Activated naive CD4-positive, alpha-beta T cell (primary cell): ENCODE data around the gene CHST13.

ENCODE experiments used
- DNase-seq, 4 experiments: peaks; one replicate each; lab custom pipeline; 2025; lab: John Stamatoyannopoulos, UW

Gene CHST13, protein sequence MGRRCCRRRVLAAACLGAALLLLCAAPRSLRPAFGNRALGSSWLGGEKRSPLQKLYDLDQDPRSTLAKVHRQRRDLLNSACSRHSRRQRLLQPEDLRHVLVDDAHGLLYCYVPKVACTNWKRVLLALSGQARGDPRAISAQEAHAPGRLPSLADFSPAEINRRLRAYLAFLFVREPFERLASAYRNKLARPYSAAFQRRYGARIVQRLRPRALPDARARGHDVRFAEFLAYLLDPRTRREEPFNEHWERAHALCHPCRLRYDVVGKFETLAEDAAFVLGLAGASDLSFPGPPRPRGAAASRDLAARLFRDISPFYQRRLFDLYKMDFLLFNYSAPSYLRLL

DNA sequence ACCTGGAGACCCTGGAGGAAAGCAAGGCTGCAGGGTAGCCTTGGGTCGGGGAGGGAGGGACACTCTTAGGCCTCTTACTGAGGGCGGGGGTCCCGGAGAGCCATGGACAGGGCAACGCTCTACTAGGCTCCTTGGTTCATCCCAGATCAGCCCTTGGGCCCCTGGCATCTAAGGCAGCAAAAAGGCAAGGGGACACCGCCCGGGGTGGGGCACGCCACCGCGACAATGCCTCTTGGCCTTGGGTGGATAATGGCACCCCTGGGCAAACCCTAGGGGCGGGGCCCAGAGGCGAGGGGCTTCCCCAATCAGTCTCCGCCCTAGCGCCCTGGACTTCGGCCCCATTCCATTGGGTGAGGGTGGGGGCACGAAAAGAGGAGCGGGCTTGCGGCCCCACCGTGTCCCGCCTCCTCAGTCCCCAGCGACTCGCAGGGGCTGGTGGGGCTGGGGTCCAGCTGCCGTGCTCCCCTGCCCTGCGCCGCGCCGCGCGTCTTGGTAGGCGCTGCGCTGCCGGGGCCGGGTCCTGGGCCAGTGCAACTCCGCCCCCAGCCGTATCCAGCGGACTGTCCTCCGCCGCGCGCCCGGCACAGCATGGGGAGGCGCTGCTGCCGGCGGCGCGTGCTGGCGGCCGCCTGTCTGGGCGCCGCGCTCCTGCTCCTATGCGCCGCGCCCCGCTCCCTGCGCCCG is at the start of gene CHST13:
CHST13 (plus strand) TSS at position 411 of the 684 bp plus-strand sequence; CDS start at position 589, 178 bp downstream.
- no peak for DNase-seq

DNA sequence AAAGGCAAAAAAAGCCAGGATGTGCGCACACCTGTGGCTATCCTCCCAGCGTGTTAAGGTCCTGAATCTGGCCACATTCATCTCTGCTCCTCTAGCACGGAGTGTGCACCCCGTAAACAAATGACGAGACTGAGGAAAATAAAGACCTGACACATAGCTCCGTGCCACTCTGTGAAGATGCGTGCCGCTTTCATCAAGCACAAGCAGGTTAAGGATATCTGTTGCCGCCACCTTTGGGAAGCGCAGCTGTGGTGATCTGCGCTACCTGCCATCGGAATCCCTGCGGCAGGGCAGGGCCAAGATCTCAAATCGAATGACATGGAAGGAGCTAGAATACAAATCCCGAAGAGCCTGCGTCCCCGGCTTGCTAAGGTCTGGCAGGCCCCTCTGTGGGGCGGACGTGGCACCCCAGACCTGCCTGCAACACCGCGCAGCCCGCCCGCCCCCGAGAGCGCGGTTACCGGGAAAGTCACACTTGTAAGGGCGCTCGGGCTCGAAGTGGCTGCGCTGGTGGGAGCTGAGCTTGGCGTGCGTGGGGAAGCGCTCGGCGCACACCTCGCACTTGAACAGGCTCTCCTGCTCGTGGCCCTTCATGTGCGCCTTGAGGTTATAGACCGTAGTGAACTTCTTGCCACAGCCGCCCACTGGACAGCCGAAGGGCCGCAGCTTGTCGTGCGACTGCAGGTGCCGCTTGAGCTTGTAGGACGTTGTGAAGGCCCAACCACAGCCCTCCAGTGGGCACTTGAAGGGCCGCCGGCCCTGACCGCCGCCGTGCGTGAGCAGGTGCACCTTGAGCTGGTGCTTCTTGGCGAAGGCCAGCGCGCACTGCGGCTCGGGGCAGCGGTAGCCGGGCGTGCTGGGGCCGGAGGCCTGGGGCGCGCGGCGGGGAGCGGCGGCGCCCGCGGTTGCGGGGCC is 49.2 kb upstream of the CHST13 start:
- DNase-seq = peak in 1 of 4 experiments; percentile 9

DNA sequence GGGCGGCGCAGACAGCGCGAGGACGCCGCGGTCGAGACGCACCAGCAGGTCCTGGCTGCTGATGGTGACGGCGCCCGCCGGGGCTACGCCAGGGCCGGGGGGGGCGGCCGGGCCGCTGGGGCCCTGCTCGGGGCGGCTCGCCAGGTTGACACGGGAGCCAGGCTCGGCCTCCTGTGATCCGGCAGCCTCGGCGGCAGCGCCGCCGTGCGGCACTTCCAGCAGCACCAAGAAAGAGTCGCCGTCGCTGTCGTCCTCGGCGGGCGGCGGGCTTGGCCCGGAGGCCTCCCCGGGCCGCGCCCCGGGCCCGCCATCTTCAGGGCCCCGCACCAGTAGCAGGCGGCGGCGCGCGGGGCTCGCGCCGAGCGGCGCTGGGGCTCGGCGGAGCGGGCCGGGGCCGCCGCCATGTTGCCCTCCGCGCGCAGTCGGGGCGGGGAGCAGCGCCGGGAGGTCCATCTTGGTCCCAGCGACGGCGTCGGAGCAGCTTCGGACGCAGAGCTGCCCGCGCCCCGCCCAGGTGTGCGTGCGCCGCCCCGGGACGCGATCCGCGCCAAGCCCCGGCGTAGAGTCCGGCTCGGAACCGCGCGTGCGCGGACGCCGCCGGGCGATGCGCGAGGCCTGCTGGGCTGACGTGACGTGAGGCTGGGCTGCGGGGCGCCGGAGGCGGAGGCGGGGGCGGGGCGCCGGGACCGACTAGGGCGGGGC is 48.4 kb upstream of the CHST13 start, which contains the start of gene ZXDC:
ZXDC (minus strand) TSS at position 479 of the 702 bp plus-strand sequence; CDS start at position 453, 26 bp downstream.
- DNase-seq = peak; percentile 81 to 92 (median 83)

DNA sequence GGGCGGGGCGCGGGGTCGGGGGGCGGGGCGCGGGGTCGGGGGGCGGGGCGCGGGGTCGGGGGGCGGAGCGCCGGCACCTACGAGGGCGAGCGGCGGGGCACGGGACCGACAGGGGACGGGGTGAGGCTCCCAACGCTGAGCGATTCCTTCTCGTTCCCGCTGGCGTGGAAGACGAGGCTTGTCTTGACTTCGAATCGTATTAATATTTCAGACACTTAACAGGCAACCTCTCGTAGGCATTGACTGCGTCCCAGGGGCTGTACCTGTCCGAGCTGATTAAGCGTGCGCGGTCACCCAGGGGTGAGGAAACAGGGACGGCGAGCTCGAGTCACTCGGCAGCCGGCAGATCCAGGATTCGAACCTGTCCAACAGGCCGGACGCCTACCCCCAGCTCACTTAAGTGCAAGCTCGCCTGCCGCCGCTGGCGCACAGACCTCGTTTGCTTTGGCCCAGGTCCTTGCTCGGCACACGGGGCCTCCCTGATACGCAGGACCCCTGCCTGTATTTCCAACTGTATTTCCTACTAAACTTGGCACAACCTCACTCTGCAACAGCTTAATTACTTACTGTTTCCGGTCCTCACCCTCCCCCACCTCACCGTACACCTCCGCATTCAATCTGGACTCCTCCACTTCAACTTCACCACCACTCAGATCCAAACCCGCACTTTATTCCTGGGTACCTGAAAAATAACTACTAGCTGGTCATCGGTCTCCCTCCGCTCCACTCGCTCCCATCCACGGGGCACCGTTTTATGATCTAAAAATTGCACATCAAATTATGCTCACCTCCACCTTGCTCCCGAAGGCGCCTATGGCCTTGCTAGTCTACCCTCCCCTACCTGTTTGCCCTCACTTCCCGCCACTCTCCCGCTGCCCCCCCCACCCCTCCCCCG is 47.5 kb upstream of the CHST13 start:
- peak in 3 of 4 experiments; percentile 38 to 80 (median 46) for DNase-seq

DNA sequence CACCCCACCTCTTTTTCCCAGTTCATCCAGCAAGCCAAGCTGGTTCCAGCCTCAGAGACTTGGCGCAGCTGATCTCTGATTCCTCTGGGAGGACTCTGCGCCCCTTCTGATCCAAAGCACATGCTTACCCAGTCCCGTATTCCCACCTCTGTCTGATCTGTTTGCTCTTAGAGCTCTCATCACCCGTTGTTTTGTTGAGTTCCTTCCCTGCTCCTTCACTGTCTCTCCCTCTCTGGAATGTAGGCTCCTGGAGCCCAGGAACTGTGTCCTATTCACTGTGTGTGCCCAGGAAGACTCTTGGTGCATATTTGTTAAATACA is 46.9 kb upstream of the CHST13 start:
- no peak for DNase-seq

DNA sequence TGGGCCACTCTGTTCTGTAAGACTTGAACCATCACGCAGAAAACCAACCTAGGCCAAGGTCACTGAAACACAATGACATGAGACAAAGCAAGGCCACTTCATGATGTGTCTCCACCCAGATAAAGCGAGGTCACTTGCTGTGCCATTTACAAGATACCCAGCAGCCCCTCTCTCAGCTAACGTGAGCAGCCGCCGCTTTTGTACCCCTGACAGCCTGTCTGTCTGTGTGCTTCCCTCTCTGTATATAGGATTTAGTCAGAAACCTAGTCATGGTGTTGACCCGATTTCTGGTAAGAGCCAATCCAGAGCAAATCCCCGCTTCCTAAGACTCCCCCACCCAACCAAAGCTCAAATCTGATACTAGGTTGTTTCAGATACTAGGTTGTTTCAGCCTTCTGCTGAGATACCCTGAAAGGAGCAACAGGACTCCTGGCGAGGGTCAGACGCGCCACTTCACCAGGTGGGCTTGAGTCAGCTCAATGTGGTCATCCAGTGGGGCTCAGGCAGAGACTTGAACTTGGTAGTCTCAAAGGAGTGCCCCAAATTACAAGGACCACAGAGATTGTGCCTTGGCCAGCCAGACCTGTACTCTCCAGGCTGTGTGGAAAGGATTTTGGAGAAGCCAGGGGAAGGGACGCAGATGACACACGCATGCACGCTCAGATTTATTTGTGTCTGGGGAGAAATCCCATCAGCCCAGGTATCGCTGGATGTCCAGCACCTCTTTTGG is 45.2 kb upstream of the CHST13 start:
- DNase-seq = no peak

DNA sequence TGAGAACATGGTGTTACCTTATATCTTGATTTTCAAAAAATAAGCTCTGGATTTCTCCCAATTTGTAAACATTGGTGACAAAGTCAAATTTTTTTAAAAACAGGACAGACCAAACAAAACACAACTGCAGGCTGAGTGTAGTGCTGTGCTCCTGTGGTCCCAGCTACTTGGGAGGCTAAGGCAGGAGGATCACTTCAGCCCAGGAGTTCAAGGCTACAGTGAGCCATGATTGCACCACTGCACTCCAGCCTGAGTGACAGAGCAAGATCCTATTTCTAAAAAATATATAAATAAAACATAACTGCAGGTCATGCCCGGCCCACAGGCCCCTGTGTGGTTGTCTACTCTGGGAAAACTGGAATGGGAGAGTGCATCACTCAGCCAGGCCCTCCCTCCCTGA is 44.3 kb upstream of the CHST13 start:
- no peak for DNase-seq

DNA sequence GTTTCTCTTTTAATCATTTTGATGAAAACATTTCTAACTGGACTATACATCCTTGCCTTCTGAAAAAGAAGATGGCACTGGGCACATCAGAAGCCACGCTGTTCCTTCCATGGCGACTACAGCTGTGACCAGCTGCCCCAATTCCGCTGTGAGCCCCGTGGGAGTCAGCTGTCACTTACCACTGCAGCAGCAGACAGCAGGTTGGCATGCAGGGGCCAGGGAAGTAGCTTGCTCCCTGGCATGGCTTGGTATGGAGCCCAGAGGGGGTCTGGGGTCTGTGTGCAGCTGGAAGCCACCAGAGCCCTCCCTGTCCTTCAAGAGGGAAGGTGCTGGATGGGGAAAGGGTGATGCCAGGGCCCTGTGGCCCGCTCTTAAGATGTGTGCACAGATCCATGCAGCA is 43.7 kb upstream of the CHST13 start:
- no peak for DNase-seq

DNA sequence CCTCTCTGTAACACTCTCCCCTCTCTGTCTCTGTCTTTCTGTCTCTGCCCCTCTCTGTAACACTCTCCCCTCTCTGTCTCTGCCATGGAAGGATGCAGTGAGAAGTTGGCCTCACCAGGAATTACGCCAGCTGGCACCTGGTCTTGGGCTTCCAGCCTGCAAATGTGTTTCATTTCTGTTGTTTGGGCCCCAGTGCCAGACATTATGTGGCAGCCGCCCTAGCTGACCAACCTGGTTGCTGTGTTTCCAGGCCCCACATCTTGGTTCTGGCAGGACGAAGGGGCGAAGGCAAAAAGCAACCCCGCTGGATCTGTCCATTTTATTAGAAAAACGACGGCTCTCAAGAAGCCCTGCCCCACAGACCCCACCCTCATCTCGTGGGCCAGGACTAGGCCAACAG is 43.1 kb upstream of the CHST13 start:
- DNase-seq = no peak

DNA sequence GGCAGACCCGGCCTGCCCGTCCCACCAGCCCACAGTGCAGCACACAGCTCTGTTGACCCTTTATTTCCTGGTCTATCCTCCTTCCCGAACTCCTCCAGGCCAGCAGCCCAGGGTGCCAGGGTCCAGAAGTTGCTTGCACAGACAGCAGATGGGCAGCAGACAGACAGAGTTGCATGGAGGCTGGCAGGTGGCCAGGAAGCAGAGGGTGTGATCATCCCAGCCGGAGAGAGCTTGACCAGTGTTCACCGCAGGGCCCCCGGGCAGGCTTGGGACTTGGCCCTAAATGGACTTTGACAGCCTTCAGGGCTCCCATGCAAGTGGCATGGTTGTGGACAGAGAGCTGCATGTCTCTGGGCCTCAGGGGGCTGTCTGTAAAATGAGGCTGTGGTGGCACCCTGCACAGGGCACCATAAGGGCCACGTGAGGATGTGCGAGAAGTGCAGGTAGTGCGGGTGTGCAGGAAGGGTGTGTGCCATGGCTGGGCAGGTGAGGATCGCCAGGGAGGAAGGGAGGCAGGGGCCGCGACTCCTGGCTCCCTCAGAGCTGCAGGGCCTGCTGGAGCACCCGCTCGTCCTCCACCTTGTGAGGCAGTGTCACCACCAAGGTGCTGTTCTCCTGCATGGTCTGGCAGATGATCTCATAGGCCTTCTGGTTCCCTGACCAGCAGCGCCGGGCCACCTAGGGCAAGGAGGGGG is 42.0 kb upstream of the CHST13 start:
- DNase-seq = no peak

DNA sequence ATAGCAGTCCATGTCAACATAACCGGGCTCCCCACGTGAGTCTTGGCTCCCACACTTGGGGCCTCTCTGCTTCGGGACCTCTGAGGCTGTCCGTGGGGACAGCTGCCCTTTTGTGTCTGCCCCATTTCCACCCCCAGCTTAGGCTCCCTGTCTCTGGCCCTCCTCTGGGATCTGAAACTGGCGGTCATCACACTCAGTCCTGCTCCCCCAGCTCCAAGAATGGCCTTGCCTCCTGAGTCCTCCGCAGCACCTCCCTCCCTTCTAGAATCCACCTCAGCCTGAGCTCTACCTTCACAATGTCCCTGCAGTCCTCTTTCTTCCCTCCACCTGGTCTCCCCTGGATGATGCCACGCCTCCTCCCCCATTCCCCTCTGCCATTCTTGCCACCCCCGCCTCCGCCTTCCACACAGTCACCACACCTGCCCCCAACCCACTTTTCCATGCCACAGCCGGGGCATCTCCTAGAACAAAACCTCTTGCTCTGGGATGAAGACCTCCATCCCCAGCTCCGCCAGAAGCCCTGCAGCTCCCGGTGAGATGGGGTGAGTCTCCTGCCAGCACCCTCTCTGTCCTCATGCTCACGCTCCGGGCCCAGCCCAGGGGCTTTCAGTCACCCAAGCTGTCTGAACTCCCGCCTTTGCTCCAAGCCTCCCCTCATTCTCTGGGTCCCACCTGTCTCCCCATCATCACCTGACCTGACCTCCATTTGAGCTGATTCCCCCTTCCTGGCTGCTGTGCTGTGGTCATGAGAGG is 41.3 kb upstream of the CHST13 start:
- DNase-seq = no peak

DNA sequence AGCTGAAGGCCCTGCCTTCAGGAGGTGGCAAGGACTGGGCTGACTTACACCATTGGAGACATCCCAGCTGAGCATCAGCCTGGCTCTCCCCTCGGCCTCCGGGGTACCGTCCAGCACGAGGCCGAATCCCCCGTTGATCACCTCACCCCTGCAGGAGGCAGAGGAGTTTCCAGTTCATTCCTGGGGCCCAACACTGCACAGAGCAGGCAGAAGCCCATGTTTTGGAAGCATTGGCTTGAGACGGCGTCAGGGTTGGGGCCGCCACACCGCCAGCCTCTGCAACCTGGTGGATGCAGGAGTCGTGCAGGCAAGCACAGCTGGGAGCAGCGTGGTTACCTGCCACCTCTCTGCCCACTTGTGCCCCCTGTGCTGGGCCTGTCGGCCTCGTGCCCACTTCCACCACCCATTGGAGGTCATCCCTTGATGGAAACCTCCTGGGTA is 40.6 kb upstream of the CHST13 start:
- DNase-seq = no peak

DNA sequence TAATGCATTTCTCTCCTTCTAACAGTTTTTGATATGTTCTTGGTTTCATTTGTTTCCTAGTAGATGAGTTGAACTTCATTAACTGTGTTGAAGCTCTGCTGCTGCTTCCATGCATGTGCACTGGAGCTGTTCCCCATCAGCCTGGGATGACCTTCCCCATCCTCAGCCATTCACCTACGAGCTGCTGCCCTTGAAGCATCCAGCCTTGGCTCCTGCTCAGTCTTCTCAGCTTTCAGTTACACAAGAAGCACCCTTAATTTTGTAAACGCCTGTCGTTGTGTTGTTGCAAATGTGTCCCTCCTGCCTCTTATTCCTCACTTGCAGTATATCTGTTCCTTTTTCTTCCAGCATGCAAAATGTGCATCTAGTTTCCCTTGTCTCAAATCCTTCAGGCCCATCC is 39.8 kb upstream of the CHST13 start:
- no peak for DNase-seq

DNA sequence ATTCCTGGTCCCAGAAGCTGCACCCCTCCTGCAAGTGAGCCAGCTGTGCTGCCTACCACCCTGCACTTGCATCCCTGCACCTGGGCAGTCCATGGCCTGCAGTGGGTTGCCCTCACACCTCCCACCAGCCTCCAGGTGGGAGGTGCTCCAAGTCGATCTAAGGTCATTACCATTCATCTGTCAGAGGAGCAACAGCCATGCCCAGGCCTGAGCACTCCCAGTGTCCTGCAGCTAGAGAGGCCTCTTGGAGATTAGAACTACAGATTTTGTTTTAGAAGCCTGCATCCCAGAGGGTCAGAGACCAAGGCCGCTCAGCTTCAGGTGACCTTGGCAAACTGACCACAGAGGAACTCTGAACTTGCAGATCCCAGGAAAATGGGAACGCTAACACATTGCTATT is 39.3 kb upstream of the CHST13 start:
- no peak for DNase-seq

DNA sequence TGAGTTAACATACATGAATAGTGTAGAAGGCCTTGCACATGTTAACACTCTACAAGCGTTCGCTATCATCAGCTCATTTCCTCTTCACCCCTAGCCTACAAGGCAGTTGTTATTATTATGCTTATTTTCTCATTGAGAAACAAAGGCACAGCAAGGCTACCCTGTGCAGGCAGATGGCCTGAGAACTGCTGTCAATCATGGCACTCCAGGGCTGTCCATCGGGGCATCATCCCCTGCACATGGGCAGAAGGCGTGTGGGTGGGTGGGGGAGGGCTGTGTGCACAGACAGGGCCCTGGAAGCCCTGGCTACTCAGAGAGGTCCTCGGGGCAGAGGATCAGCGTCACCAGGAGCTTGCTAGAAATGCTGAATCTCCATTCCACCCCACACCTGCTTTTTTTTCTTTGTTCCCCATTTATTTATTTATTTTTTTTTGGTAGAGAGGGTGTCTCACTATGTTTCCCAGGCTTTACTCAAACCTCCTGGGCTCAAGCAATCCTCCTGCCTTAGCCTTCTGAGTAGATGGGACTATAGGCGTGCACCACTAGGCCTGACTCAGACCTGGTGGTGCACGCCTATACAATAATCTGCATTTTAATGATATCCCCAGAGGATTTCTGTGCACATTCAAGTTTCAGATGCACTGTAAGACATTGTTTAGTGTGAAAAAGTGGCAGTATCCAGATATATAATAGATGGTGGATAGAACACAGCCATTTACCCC is 38.6 kb upstream of the CHST13 start:
- no peak for DNase-seq

DNA sequence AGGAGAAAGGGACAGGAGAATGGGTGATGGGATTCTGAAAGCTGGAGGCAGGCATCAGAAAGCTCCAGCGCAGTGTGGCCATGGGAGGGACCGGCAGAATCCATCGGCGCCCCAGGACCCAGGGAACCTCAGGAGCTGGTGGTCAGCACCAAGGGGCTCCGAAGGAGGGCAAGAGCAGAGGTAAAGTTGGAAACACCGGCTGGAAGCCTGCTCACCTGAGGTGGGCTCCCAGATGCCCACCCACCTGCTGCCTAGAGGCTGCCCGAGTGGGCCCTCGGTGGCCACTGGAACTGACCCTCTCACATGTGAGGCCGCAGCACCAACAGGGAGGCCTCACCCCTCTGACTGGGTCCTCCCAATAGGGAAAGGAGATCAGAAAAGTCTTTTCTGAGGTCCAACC is 38.0 kb upstream of the CHST13 start:
- DNase-seq = no peak

DNA sequence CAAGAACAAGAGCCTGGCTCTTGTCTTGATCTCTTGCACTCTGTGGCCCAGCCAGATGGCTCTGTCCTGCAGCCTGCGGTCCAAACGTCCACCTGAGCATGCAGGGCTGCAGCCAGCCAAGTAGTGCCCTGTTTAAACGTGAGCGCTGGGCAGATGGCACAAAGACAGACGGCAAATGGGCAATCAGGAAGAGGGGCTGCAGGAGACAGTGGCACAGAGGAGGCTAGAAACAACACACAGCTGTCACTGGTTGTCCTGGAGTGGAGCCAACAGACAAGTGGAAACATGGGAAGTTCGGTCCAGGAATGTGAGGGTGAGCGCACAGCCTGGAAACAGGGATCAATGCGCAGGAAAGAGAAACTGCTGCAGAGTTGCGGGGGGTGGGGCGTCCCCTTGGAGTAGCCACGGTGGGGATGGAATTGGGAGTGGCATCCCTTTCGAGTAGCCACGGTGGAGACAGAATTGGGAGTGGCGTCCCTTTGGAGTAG is 37.6 kb upstream of the CHST13 start:
- DNase-seq = no peak
